ENCODE data around the gene CLSTN2.

DNA sequence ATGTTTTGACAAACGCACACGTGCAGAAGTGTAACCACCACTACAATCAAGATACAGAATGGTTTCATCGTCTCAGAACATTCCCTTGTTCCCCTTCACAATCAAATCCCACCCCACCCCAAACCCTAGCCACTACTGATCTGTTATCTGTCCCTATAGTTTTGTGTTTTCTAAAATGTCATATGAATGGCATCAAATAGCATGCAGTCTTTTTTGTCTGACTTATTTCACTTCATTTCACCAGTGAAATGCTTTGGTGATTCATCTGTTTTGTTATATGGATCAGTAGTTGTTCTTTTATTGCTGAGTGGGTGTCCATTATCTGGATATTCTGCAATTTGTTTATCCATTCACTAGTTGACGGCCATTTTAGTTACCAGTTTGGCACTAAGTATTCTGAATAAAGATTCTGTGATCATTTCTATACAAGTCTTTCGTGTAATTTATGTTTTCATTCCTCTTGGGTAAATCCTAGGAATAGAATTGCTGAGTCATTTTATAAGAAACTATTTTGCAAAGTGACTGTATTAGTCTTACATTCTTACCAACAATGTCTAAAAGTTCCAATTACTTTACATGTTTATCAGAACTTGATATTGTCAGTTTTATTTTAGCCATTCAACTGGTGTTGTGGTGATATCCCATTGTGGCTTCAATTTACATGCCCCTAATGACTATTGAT lies 232.8 kb downstream of the CLSTN2 start:
- TF ChIP-seq, protein P1, sequence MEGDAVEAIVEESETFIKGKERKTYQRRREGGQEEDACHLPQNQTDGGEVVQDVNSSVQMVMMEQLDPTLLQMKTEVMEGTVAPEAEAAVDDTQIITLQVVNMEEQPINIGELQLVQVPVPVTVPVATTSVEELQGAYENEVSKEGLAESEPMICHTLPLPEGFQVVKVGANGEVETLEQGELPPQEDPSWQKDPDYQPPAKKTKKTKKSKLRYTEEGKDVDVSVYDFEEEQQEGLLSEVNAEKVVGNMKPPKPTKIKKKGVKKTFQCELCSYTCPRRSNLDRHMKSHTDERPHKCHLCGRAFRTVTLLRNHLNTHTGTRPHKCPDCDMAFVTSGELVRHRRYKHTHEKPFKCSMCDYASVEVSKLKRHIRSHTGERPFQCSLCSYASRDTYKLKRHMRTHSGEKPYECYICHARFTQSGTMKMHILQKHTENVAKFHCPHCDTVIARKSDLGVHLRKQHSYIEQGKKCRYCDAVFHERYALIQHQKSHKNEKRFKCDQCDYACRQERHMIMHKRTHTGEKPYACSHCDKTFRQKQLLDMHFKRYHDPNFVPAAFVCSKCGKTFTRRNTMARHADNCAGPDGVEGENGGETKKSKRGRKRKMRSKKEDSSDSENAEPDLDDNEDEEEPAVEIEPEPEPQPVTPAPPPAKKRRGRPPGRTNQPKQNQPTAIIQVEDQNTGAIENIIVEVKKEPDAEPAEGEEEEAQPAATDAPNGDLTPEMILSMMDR (IDR thresholded peaks at IDR 0.05) = no peak
- TF ChIP-seq EP300 (IDR thresholded peaks at IDR 0.05) (no peak), POLR2AphosphoS5 (IDR thresholded peaks at IDR 0.05) (no peak), POLR2A (IDR thresholded peaks at IDR 0.05; ENCODE audit: low read depth) (no peak)

Data from esophagus muscularis mucosa (tissue), 4 donors.